Mesenchymal stem cell (in vitro differentiated cells and primary cell): Measurements from ENCODE around the gene CRB1.

Source experiments
- DNase-seq: peaks from one replicate; pipeline ENCODE4 v3.0.0-alpha.2; 2013
- H2AFZ ChIP-seq: one replicate; pipeline ENCODE4 v1.6.1; 2013; ENCODE audit warnings: low read depth, mild to moderate bottlenecking, control low read depth, inconsistent platforms, low read length, moderate library complexity
- H2AK5ac ChIP-seq: 2 replicates; pipeline ENCODE4 v1.6.1; 2013; ENCODE audit warnings: low read length, moderate library complexity, mild to moderate bottlenecking, inconsistent platforms; ENCODE audit not compliant: severe bottlenecking
- H2BK120ac ChIP-seq: one replicate; pipeline ENCODE4 v1.6.1; 2013; ENCODE audit warnings: low read depth, mild to moderate bottlenecking, inconsistent platforms, low read length, moderate library complexity
- H2BK12ac ChIP-seq, 2 experiments: one replicate each; pipeline ENCODE4 v1.6.1; 2013; ENCODE audit warnings: inconsistent platforms in 2 of 2, low read length in 2 of 2, mild to moderate bottlenecking in 2 of 2, moderate library complexity in 2 of 2, control low read depth in 1 of 2
- H2BK15ac ChIP-seq: one replicate; pipeline ENCODE4 v1.6.1; 2013; ENCODE audit warnings: mild to moderate bottlenecking, low read depth, inconsistent platforms; ENCODE audit not compliant: poor library complexity, severe bottlenecking
- H2BK5ac ChIP-seq: 2 replicates; pipeline ENCODE4 v1.6.1; 2013; ENCODE audit warnings: low read depth, mild to moderate bottlenecking, low read length, control low read depth, inconsistent platforms; ENCODE audit not compliant: poor library complexity, severe bottlenecking
- H3K14ac ChIP-seq, 2 experiments: one replicate each; pipeline ENCODE4 v1.6.1; 2013; ENCODE audit warnings: inconsistent platforms in 2 of 2, low read length in 2 of 2, control low read depth in 1 of 2, mild to moderate bottlenecking in 1 of 2, moderate library complexity in 1 of 2
- H3K18ac ChIP-seq, 2 experiments: one replicate each; pipeline ENCODE4 v1.6.1; 2013; ENCODE audit warnings: inconsistent platforms in 2 of 2, low read length in 2 of 2, control low read depth in 1 of 2, low read depth in 1 of 2, mild to moderate bottlenecking in 1 of 2
- H3K23ac ChIP-seq, 2 experiments: one replicate each; pipeline ENCODE4 v1.6.1; 2013; ENCODE audit warnings: inconsistent platforms in 2 of 2, low read length in 2 of 2, mild to moderate bottlenecking in 2 of 2, moderate library complexity in 2 of 2, control low read depth in 1 of 2
- H3K27ac ChIP-seq: 2 replicates; pipeline ENCODE4 v1.5.1; 2013; ENCODE audit warnings: mild to moderate bottlenecking, moderate library complexity, low read length, control low read depth, inconsistent platforms; ENCODE audit not compliant: poor library complexity, severe bottlenecking
- H3K27me3 ChIP-seq, 2 experiments: 2 replicates each; pipeline versions ENCODE4 v1.6.1 to v1.7.0; 2013; ENCODE audit warnings: low read length in 2 of 2, mild to moderate bottlenecking in 2 of 2, moderate library complexity in 2 of 2, control low read depth in 1 of 2, inconsistent platforms in 1 of 2; ENCODE audit not compliant: control insufficient read depth in 1 of 2, insufficient read depth in 1 of 2
- H3K36me3 ChIP-seq, 2 experiments: 2 replicates each; pipeline versions ENCODE4 v1.6.1 to v1.7.0; 2013; ENCODE audit warnings: low read length in 2 of 2, control low read depth in 1 of 2, inconsistent platforms in 1 of 2, low read depth in 1 of 2, mild to moderate bottlenecking in 1 of 2; ENCODE audit not compliant: insufficient read depth in 2 of 2, control insufficient read depth in 1 of 2
- H3K4ac ChIP-seq, 2 experiments: one replicate each; pipeline ENCODE4 v1.6.1; 2013; ENCODE audit warnings: inconsistent platforms in 2 of 2, low read length in 2 of 2, mild to moderate bottlenecking in 2 of 2, moderate library complexity in 2 of 2, control low read depth in 1 of 2, low read depth in 1 of 2
- H3K4me1 ChIP-seq: 2 replicates; pipeline ENCODE4 v1.6.1; 2013; ENCODE audit warnings: low read depth, low read length, control low read depth; ENCODE audit not compliant: control insufficient read depth, insufficient read depth
- H3K4me2 ChIP-seq: 2 replicates; pipeline ENCODE4 v1.6.1; 2013; ENCODE audit warnings: low read length, mild to moderate bottlenecking, inconsistent platforms; ENCODE audit not compliant: poor library complexity, severe bottlenecking
- H3K4me3 ChIP-seq, 2 experiments: 2 replicates each; pipeline versions ENCODE4 v1.5.1 to v1.7.0; 2013; ENCODE audit warnings: low read length in 2 of 2, mild to moderate bottlenecking in 2 of 2, control low read depth in 1 of 2, low read depth in 1 of 2; ENCODE audit not compliant: insufficient read depth in 1 of 2
- H3K79me1 ChIP-seq: replicated peaks from 2 replicates; pipeline ENCODE4 v1.6.1; 2013; ENCODE audit warnings: mild to moderate bottlenecking, control low read depth, low read length, inconsistent platforms; ENCODE audit not compliant: poor library complexity, severe bottlenecking
- H3K9ac ChIP-seq: 2 replicates; pipeline ENCODE4 v1.7.0; 2013; ENCODE audit warnings: mild to moderate bottlenecking, low read length, moderate library complexity
- H3K9me3 ChIP-seq: 2 replicates; pipeline ENCODE4 v1.7.0; 2013; ENCODE audit warnings: mild to moderate bottlenecking, low read length; ENCODE audit not compliant: control insufficient read depth
- H4K8ac ChIP-seq: one replicate; pipeline ENCODE4 v1.6.1; 2013; ENCODE audit warnings: inconsistent platforms, mild to moderate bottlenecking, low read length, moderate library complexity
- H4K91ac ChIP-seq: one replicate; pipeline ENCODE4 v1.6.1; 2013; ENCODE audit warnings: mild to moderate bottlenecking, low read length, inconsistent platforms
- WGBS: methylation state at CpG from one replicate; pipeline ENCODE4 v1.1.7; 2013; ENCODE audit warnings: mixed read lengths; 5-methylcytosine and 5-hydroxymethylcytosine counted together

The CRB1 gene

GRCh38 chr1:197327776-197328364, 59.8 kb downstream of the CRB1 start:
- Histone ChIP-seq H3K23ac (no peak overlapping the region), H4K91ac (no peak overlapping the region), H2BK12ac (no peak overlapping the region), H3K4me1 (peaks cover 1% of the 10 kb centered on the region), H3K36me3 (no peaks in the 10 kb centered on the region), H3K4me2 (no peak overlapping the region), H3K4me3 (no peak overlapping the region), H4K8ac (peak overlapping the region; percentile 69), H2AK5ac (no peak overlapping the region), H2BK5ac (no peak overlapping the region), H3K9ac (peak overlapping the region; percentile 59), H2BK120ac (no peak overlapping the region), H3K9me3 (no peaks in the 10 kb centered on the region), H3K79me1 (no peaks in the 10 kb centered on the region), H3K14ac (no peak overlapping the region), H3K4ac (no peak overlapping the region), H2BK15ac (peak overlapping the region; percentile 67), H3K27ac (no peak overlapping the region), H2AFZ (no peak overlapping the region), H3K18ac (no peak overlapping the region), H3K27me3 (no peaks in the 10 kb centered on the region)
- WGBS: 11% methylated on average over 1 of the region's 2 CpGs
- peak; percentile 32 for DNase-seq

GRCh38 chr1:197330213-197330612, 62.2 kb downstream of the CRB1 start:
- H3K27me3 ChIP-seq: no peaks in the 10 kb centered on the region
- H2BK5ac ChIP-seq: no peak overlapping the region
- H3K18ac ChIP-seq: no peak overlapping the region
- no peak overlapping the region for H3K14ac ChIP-seq
- no peak overlapping the region for H3K4me3 ChIP-seq
- no peak for DNase-seq
- H2AK5ac ChIP-seq: no peak overlapping the region
- WGBS: 61% methylated on average over 4 of the region's 4 CpGs
- no peak overlapping the region for H3K23ac ChIP-seq
- no peak overlapping the region for H2BK15ac ChIP-seq
- no peak overlapping the region for H3K4me2 ChIP-seq
- H3K9me3 ChIP-seq: no peaks in the 10 kb centered on the region
- no peak overlapping the region for H4K8ac ChIP-seq
- no peak overlapping the region for H2AFZ ChIP-seq
- H3K4ac ChIP-seq: no peak overlapping the region
- H2BK120ac ChIP-seq: no peak overlapping the region
- peaks cover 1% of the 10 kb centered on the region for H3K4me1 ChIP-seq
- H3K9ac ChIP-seq: no peak overlapping the region
- H2BK12ac ChIP-seq: no peak overlapping the region
- no peaks in the 10 kb centered on the region for H3K36me3 ChIP-seq
- H3K79me1 ChIP-seq: no peaks in the 10 kb centered on the region
- H3K27ac ChIP-seq: no peak overlapping the region
- H4K91ac ChIP-seq: no peak overlapping the region

GRCh38 chr1:197331565-197331964, 63.5 kb downstream of the CRB1 start:
- WGBS: 92% methylated on average over 4 of the region's 5 CpGs
- H3K4me2 ChIP-seq: no peak overlapping the region
- H2BK120ac ChIP-seq: no peak overlapping the region
- no peak overlapping the region for H3K4ac ChIP-seq
- no peak overlapping the region for H3K27ac ChIP-seq
- no peak overlapping the region for H4K8ac ChIP-seq
- H3K14ac ChIP-seq: no peak overlapping the region
- peaks cover 1% of the 10 kb centered on the region for H3K4me1 ChIP-seq
- no peak overlapping the region for H4K91ac ChIP-seq
- H2BK5ac ChIP-seq: no peak overlapping the region
- DNase-seq: no peak
- H3K9ac ChIP-seq: no peak overlapping the region
- no peak overlapping the region for H2BK15ac ChIP-seq
- no peaks in the 10 kb centered on the region for H3K9me3 ChIP-seq
- H2AK5ac ChIP-seq: no peak overlapping the region
- no peak overlapping the region for H3K23ac ChIP-seq
- no peaks in the 10 kb centered on the region for H3K27me3 ChIP-seq
- H3K36me3 ChIP-seq: no peaks in the 10 kb centered on the region
- H2BK12ac ChIP-seq: no peak overlapping the region
- H3K79me1 ChIP-seq: no peaks in the 10 kb centered on the region
- H2AFZ ChIP-seq: no peak overlapping the region
- H3K4me3 ChIP-seq: no peak overlapping the region
- no peak overlapping the region for H3K18ac ChIP-seq

- Histone ChIP-seq H2AFZ (no peak overlapping the region), H2BK15ac (no peak overlapping the region), H2BK120ac (no peak overlapping the region), H3K4ac (no peak overlapping the region), H3K4me2 (no peak overlapping the region), H4K91ac (no peak overlapping the region), H3K4me1 (no peaks in the 10 kb centered on the region), H2BK12ac (no peak overlapping the region), H3K4me3 (no peak overlapping the region), H3K14ac (no peak overlapping the region), H3K23ac (no peak overlapping the region), H3K27me3 (no peaks in the 10 kb centered on the region), H3K18ac (no peak overlapping the region), H3K36me3 (no peaks in the 10 kb centered on the region), H3K27ac (no peak overlapping the region), H2BK5ac (no peak overlapping the region), H2AK5ac (no peak overlapping the region), H3K9me3 (no peaks in the 10 kb centered on the region), H3K9ac (no peak overlapping the region), H4K8ac (no peak overlapping the region), H3K79me1 (no peaks in the 10 kb centered on the region)
- 81% methylated on average over 1 of the region's 1 CpG for WGBS
- DNase-seq: no peak
Observed at GRCh38 chr1:197333041-197333440, 65.0 kb downstream of the CRB1 start.
